GM23338 (cell line): ENCODE data around the gene RAB4A. TPM values are rescaled to one million over a fixed set of nuclear protein-coding genes. Genes with fewer than 3 reads are reported as not detected.

ENCODE experiments used
- ATAC-seq: fragments of 200-7000 bp; cut with Tn5 transposase; 3 replicates; pipeline ENCODE4 v1.9.1; 2020
- DNase-seq: peaks from one replicate; pipeline ENCODE4 v3.0.0-alpha.2; 2015; ENCODE audit warnings: low spot score
- H2AFZ ChIP-seq: fragments of 200-600 bp; sonication (generic); 2 replicates; pipeline ENCODE4 v1.8.0; 2016; ENCODE audit warnings: antibody characterized with exemption, mild to moderate bottlenecking, moderate library complexity
- H3F3A ChIP-seq: fragments of 200-600 bp; sonication (generic); replicated peaks from 2 replicates; pipeline ENCODE4 v1.8.0; 2017; ENCODE audit warnings: antibody characterized with exemption, mixed run types, low read depth
- H3K27ac ChIP-seq: fragments of 200-600 bp; sonication (generic); 2 replicates; pipeline ENCODE4 v1.6.1; 2016; ENCODE audit warnings: low read depth
- H3K27me3 ChIP-seq: fragments of 200-600 bp; sonication (generic); 2 replicates; pipeline ENCODE4 v1.8.0; 2016; ENCODE audit warnings: mild to moderate bottlenecking, mixed run types, moderate library complexity; ENCODE audit not compliant: insufficient read depth
- H3K36me3 ChIP-seq: fragments of 200-600 bp; sonication (generic); 2 replicates; pipeline ENCODE4 v1.8.0; 2016; ENCODE audit warnings: mild to moderate bottlenecking; ENCODE audit not compliant: insufficient read depth
- H3K4me1 ChIP-seq: fragments of 200-600 bp; sonication (generic); 2 replicates; pipeline ENCODE4 v1.8.0; 2016; ENCODE audit warnings: mild to moderate bottlenecking, moderate library complexity; ENCODE audit not compliant: insufficient read depth
- H3K4me2 ChIP-seq: fragments of 200-600 bp; sonication (generic); 2 replicates; pipeline ENCODE4 v1.7.1; 2017; ENCODE audit warnings: mixed run types
- H3K4me3 ChIP-seq: fragments of 200-600 bp; sonication (generic); 2 replicates; pipeline ENCODE4 v1.6.1; 2016; ENCODE audit warnings: mixed run types
- H3K79me2 ChIP-seq: fragments of 200-600 bp; sonication (generic); replicated peaks from 2 replicates; pipeline ENCODE4 v1.8.0; 2017; ENCODE audit warnings: mild to moderate bottlenecking; ENCODE audit not compliant: insufficient read depth
- H3K9me2 ChIP-seq: fragments of 200-600 bp; sonication (generic); 2 replicates; pipeline ENCODE4 v1.8.0; 2017; ENCODE audit not compliant: insufficient read depth
- H4K20me1 ChIP-seq: fragments of 200-600 bp; sonication (generic); replicated peaks from 2 replicates; pipeline ENCODE4 v1.8.0; 2017; ENCODE audit warnings: mild to moderate bottlenecking; ENCODE audit not compliant: insufficient read depth
- H3K27ac Mint-ChIP-seq: 2 replicates; pipeline ENCODE4 v1.8.0; 2020; ENCODE audit warnings: inconsistent platforms, mild to moderate bottlenecking, moderate library complexity, mixed read lengths
- H3K27me3 Mint-ChIP-seq: 3 replicates; pipeline ENCODE4 v1.8.0; 2022; ENCODE audit warnings: low read depth, mild to moderate bottlenecking, moderate library complexity, mixed read lengths, inconsistent platforms; ENCODE audit not compliant: insufficient read depth, poor library complexity
- H3K36me3 Mint-ChIP-seq: 3 replicates; pipeline ENCODE4 v1.8.0; 2021; ENCODE audit warnings: low read depth, mild to moderate bottlenecking, inconsistent platforms, moderate library complexity, mixed read lengths
- H3K4me1 Mint-ChIP-seq: 3 replicates; pipeline ENCODE4 v1.8.0; 2020; ENCODE audit warnings: mild to moderate bottlenecking, inconsistent platforms, mixed read lengths
- H3K4me3 Mint-ChIP-seq: 3 replicates; pipeline ENCODE4 v1.8.0; 2021; ENCODE audit warnings: moderate library complexity, mild to moderate bottlenecking, inconsistent platforms, mixed read lengths
- H3K9me3 Mint-ChIP-seq: 3 replicates; pipeline ENCODE4 v1.8.0; 2020; ENCODE audit warnings: moderate library complexity, mild to moderate bottlenecking, inconsistent platforms, mixed read lengths
- CREB1 ChIP-seq: fragments of 250-450 bp; sonication (Bioruptor Pico); IDR thresholded peaks from 2 replicates; pipeline ENCODE4 v1.5.0; 2020; ENCODE audit warnings: low read depth, mild to moderate bottlenecking, moderate library complexity
- JUNB ChIP-seq: IDR thresholded peaks from one replicate; pipeline ENCODE4 v1.6.1; 2016; ENCODE audit warnings: antibody characterized with exemption; ENCODE audit not compliant: unreplicated experiment
- NANOG ChIP-seq: IDR thresholded peaks from 2 replicates; pipeline ENCODE4 v1.6.1; 2016; ENCODE audit warnings: antibody characterized with exemption, borderline replicate concordance
- POLR2AphosphoS5 ChIP-seq: IDR thresholded peaks from 2 replicates; pipeline ENCODE4 v1.6.1; 2016; ENCODE audit warnings: antibody characterized with exemption, low read depth
- STAT1 ChIP-seq: IDR thresholded peaks from one replicate; pipeline ENCODE4 v1.6.1; 2016; ENCODE audit warnings: antibody characterized with exemption; ENCODE audit not compliant: unreplicated experiment
- ZNF331 ChIP-seq: fragments of 250-450 bp; sonication (Bioruptor Pico); IDR thresholded peaks from 2 replicates; pipeline ENCODE4 v1.5.0; 2020; ENCODE audit warnings: low read depth, mild to moderate bottlenecking, moderate library complexity
- polyA plus RNA-seq: library from polyadenylated mRNA; unstranded; fragments of >200 nt; fragmentation: Nextera tagmentation; extraction: Ambion mirVana; gene quantifications from 2 replicates; pipeline ENCODE4 v1.2.1, GENCODE V29; 2016
- total RNA-seq: library from RNA; depleted of rRNA; stranded (reverse); fragments of >200 nt; shearing (Covaris generic); gene quantifications from 2 replicates; pipeline ENCODE4 v1.2.3, GENCODE V29; 2014
- TF ChIP-seq, protein P1 (sequence below): fragments of 250-450 bp; sonication (Bioruptor Pico); IDR thresholded peaks from 2 replicates; pipeline ENCODE4 v1.5.0; 2020; ENCODE audit warnings: mild to moderate bottlenecking, moderate library complexity
- TF ChIP-seq, protein P2 (sequence below): IDR thresholded peaks from one replicate; pipeline ENCODE4 v1.6.1; 2018; ENCODE audit warnings: antibody characterized with exemption; ENCODE audit not compliant: unreplicated experiment
- TF ChIP-seq, protein P3 (sequence below), 2 experiments: fragments of 200-600 bp in 1 of 2; sonication (generic) in 1 of 2; conservative IDR thresholded peaks; 2 replicates each; pipeline versions ENCODE4 v1.5.1 to v1.6.1; 2016 to 2017; ENCODE audit warnings: antibody characterized with exemption in 2 of 2, low read depth in 2 of 2, mild to moderate bottlenecking in 2 of 2, moderate library complexity in 1 of 2

RAB4A gene
- total and polyA plus RNA-seq, 2 experiments from 2014 or later, result 37.5 to 50.8 TPM

DNA sequence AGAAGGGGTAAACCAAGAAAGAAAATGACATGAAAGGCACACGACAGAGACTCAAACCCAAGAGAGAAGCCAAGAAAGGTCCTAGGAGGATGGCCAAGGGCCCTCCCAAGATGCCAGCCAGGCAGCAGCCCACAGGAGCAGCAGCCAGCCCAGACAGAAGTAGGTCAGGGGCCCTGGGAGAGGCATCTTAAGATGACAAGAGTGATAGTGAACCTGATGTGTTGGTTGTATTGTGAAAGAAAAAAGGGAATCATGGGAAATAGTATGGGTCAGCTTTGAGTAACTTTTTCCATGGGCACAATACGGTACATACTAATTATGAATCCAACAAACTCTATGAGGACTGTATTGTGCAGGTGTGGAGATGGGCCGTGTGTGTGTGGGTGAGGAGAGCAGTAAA, 68.6 kb downstream of the RAB4A start:
- H3K4me2 ChIP-seq, result no peak overlapping the region
- H3K9me3 Mint-ChIP-seq, result peaks cover 3% of the 10 kb centered on the region; the same call in 2 of the 3 replicates
- peaks cover 50% of the 10 kb centered on the region for H3K79me2 ChIP-seq
- no peak for ATAC-seq
- H3K36me3 Mint-ChIP-seq, result peaks cover 9% of the 10 kb centered on the region
- peaks cover 5% of the 10 kb centered on the region; the same call in 1 of the 2 replicates for H4K20me1 ChIP-seq
- no peak overlapping the region for H2AFZ ChIP-seq
- H3K36me3 ChIP-seq, result no peaks in the 10 kb centered on the region; the same call in 1 of the 2 replicates
- no peak overlapping the region for H3K27ac Mint-ChIP-seq
- 0 out of 2 replicates have a peak, but pooled peaks cover under 1% of the 10 kb centered on the region for H3K9me2 ChIP-seq
- no peak overlapping the region for H3K27ac ChIP-seq
- TF ChIP-seq POLR2AphosphoS5 (no peak), JUNB (no peak), STAT1 (no peak), CREB1 (CRISPR knock-in tag) (no peak), NANOG (no peak), ZNF331 (CRISPR knock-in tag) (no peak)
- TF ChIP-seq, protein P1, sequence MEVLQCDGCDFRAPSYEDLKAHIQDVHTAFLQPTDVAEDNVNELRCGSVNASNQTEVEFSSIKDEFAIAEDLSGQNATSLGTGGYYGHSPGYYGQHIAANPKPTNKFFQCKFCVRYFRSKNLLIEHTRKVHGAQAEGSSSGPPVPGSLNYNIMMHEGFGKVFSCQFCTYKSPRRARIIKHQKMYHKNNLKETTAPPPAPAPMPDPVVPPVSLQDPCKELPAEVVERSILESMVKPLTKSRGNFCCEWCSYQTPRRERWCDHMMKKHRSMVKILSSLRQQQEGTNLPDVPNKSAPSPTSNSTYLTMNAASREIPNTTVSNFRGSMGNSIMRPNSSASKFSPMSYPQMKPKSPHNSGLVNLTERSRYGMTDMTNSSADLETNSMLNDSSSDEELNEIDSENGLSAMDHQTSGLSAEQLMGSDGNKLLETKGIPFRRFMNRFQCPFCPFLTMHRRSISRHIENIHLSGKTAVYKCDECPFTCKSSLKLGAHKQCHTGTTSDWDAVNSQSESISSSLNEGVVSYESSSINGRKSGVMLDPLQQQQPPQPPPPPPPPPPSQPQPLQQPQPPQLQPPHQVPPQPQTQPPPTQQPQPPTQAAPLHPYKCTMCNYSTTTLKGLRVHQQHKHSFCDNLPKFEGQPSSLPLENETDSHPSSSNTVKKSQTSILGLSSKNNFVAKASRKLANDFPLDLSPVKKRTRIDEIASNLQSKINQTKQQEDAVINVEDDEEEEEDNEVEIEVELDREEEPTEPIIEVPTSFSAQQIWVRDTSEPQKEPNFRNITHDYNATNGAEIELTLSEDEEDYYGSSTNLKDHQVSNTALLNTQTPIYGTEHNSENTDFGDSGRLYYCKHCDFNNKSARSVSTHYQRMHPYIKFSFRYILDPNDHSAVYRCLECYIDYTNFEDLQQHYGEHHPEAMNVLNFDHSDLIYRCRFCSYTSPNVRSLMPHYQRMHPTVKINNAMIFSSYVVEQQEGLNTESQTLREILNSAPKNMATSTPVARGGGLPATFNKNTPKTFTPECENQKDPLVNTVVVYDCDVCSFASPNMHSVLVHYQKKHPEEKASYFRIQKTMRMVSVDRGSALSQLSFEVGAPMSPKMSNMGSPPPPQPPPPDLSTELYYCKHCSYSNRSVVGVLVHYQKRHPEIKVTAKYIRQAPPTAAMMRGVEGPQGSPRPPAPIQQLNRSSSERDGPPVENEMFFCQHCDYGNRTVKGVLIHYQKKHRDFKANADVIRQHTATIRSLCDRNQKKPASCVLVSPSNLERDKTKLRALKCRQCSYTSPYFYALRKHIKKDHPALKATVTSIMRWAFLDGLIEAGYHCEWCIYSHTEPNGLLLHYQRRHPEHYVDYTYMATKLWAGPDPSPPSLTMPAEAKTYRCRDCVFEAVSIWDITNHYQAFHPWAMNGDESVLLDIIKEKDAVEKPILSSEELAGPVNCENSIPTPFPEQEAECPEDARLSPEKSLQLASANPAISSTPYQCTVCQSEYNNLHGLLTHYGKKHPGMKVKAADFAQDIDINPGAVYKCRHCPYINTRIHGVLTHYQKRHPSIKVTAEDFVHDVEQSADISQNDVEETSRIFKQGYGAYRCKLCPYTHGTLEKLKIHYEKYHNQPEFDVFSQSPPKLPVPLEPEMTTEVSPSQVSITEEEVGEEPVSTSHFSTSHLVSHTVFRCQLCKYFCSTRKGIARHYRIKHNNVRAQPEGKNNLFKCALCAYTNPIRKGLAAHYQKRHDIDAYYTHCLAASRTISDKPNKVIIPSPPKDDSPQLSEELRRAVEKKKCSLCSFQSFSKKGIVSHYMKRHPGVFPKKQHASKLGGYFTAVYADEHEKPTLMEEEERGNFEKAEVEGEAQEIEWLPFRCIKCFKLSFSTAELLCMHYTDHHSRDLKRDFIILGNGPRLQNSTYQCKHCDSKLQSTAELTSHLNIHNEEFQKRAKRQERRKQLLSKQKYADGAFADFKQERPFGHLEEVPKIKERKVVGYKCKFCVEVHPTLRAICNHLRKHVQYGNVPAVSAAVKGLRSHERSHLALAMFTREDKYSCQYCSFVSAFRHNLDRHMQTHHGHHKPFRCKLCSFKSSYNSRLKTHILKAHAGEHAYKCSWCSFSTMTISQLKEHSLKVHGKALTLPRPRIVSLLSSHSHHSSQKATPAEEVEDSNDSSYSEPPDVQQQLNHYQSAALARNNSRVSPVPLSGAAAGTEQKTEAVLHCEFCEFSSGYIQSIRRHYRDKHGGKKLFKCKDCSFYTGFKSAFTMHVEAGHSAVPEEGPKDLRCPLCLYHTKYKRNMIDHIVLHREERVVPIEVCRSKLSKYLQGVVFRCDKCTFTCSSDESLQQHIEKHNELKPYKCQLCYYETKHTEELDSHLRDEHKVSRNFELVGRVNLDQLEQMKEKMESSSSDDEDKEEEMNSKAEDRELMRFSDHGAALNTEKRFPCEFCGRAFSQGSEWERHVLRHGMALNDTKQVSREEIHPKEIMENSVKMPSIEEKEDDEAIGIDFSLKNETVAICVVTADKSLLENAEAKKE (CRISPR knock-in tag), result no peak
- TF ChIP-seq, protein P2, sequence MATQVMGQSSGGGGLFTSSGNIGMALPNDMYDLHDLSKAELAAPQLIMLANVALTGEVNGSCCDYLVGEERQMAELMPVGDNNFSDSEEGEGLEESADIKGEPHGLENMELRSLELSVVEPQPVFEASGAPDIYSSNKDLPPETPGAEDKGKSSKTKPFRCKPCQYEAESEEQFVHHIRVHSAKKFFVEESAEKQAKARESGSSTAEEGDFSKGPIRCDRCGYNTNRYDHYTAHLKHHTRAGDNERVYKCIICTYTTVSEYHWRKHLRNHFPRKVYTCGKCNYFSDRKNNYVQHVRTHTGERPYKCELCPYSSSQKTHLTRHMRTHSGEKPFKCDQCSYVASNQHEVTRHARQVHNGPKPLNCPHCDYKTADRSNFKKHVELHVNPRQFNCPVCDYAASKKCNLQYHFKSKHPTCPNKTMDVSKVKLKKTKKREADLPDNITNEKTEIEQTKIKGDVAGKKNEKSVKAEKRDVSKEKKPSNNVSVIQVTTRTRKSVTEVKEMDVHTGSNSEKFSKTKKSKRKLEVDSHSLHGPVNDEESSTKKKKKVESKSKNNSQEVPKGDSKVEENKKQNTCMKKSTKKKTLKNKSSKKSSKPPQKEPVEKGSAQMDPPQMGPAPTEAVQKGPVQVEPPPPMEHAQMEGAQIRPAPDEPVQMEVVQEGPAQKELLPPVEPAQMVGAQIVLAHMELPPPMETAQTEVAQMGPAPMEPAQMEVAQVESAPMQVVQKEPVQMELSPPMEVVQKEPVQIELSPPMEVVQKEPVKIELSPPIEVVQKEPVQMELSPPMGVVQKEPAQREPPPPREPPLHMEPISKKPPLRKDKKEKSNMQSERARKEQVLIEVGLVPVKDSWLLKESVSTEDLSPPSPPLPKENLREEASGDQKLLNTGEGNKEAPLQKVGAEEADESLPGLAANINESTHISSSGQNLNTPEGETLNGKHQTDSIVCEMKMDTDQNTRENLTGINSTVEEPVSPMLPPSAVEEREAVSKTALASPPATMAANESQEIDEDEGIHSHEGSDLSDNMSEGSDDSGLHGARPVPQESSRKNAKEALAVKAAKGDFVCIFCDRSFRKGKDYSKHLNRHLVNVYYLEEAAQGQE, result no peak
- TF ChIP-seq, protein P3, sequence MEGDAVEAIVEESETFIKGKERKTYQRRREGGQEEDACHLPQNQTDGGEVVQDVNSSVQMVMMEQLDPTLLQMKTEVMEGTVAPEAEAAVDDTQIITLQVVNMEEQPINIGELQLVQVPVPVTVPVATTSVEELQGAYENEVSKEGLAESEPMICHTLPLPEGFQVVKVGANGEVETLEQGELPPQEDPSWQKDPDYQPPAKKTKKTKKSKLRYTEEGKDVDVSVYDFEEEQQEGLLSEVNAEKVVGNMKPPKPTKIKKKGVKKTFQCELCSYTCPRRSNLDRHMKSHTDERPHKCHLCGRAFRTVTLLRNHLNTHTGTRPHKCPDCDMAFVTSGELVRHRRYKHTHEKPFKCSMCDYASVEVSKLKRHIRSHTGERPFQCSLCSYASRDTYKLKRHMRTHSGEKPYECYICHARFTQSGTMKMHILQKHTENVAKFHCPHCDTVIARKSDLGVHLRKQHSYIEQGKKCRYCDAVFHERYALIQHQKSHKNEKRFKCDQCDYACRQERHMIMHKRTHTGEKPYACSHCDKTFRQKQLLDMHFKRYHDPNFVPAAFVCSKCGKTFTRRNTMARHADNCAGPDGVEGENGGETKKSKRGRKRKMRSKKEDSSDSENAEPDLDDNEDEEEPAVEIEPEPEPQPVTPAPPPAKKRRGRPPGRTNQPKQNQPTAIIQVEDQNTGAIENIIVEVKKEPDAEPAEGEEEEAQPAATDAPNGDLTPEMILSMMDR (conservative IDR thresholded peaks at IDR 0.05; ENCODE audit: low read depth in 2 of 2), result no peak
- H3K27me3 ChIP-seq, result peaks cover 32% of the 10 kb centered on the region
- no peak overlapping the region for H3K4me3 ChIP-seq
- H3K27me3 Mint-ChIP-seq, result peaks cover 19% of the 10 kb centered on the region
- peaks cover 20% of the 10 kb centered on the region for H3K4me1 Mint-ChIP-seq
- H3K4me1 ChIP-seq, result peaks cover 19% of the 10 kb centered on the region
- H3F3A ChIP-seq, result 0 out of 2 replicates have a peak, but pooled peaks cover 7% of the 10 kb centered on the region
- DNase-seq, result no peak
- H3K4me3 Mint-ChIP-seq, result no peak overlapping the region
